Ecto neural progenitor cell (in vitro differentiated cells): ENCODE measurements around the gene NUDT16L1.

Experiments used
- DNase-seq: peaks from one replicate; pipeline ENCODE4 v3.0.0-alpha.2; 2018; ENCODE audit warnings: low spot score

NUDT16L1 gene

GRCh38 chr16:4693296-4693955 lies at the start of gene NUDT16L1:
NUDT16L1 (plus strand) TSS chr16:4693562; CDS start chr16:4693727, 165 bp downstream.
- peak; percentile 98 for DNase-seq

GRCh38 chr16:4646773-4647643 lies 46.4 kb upstream of the NUDT16L1 start:
- no peak for DNase-seq

GRCh38 chr16:4647644-4647980 lies 45.8 kb upstream of the NUDT16L1 start:
- DNase-seq, result no peak

- DNase-seq, result no peak
These were observed 44.4 kb upstream of the NUDT16L1 start for GRCh38 chr16:4648917-4649316.

- no peak for DNase-seq
These were observed 43.5 kb upstream of the NUDT16L1 start for GRCh38 chr16:4649744-4650442.

- DNase-seq, result peak; percentile 74
These were observed 42.8 kb upstream of the NUDT16L1 start for GRCh38 chr16:4650443-4651074.

- no peak for DNase-seq
These were observed 41.5 kb upstream of the NUDT16L1 start for GRCh38 chr16:4651827-4652226.

- no peak for DNase-seq
These were observed 40.8 kb upstream of the NUDT16L1 start for GRCh38 chr16:4652561-4652960.

- no peak for DNase-seq
These were observed 39.1 kb upstream of the NUDT16L1 start for GRCh38 chr16:4654011-4654963.

GRCh38 chr16:4654964-4655590 lies 38.3 kb upstream of the NUDT16L1 start:
- no peak for DNase-seq

- DNase-seq, result no peak
These were observed 37.6 kb upstream of the NUDT16L1 start for GRCh38 chr16:4655801-4656200.

GRCh38 chr16:4656221-4656620 lies 37.1 kb upstream of the NUDT16L1 start:
- no peak for DNase-seq

GRCh38 chr16:4656695-4657686 lies 36.4 kb upstream of the NUDT16L1 start:
- DNase-seq, result no peak

GRCh38 chr16:4659363-4660353 lies 33.7 kb upstream of the NUDT16L1 start:
- DNase-seq, result no peak

GRCh38 chr16:4660454-4661007 lies 32.8 kb upstream of the NUDT16L1 start:
- no peak for DNase-seq

- no peak for DNase-seq
These were observed 31.7 kb upstream of the NUDT16L1 start for GRCh38 chr16:4661661-4662060.

- DNase-seq, result no peak
These were observed 29.9 kb upstream of the NUDT16L1 start for GRCh38 chr16:4663465-4663776.
